Stimulated activated CD8-positive, alpha-beta memory T cell treated with anti-CD3 and anti-CD28 coated beads, Interleukin-15, amount 100 ng/mL, for 24 hours (primary cell): ENCODE results near the gene MATN3.
A peak's percentile ranks its signal among the peaks of the same experiment; 100 is the strongest.
"Not testable (repeated sequence)": the region's sequence is repeated elsewhere in the genome, so short reads cannot be mapped to it uniquely, and the experiment has no call there.

Source experiments
- DNase-seq: peaks from one replicate; pipeline ENCODE4 v3.0.0-alpha.2; 2020; ENCODE audit warnings: low read depth

Gene MATN3, protein sequence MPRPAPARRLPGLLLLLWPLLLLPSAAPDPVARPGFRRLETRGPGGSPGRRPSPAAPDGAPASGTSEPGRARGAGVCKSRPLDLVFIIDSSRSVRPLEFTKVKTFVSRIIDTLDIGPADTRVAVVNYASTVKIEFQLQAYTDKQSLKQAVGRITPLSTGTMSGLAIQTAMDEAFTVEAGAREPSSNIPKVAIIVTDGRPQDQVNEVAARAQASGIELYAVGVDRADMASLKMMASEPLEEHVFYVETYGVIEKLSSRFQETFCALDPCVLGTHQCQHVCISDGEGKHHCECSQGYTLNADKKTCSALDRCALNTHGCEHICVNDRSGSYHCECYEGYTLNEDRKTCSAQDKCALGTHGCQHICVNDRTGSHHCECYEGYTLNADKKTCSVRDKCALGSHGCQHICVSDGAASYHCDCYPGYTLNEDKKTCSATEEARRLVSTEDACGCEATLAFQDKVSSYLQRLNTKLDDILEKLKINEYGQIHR

DNA sequence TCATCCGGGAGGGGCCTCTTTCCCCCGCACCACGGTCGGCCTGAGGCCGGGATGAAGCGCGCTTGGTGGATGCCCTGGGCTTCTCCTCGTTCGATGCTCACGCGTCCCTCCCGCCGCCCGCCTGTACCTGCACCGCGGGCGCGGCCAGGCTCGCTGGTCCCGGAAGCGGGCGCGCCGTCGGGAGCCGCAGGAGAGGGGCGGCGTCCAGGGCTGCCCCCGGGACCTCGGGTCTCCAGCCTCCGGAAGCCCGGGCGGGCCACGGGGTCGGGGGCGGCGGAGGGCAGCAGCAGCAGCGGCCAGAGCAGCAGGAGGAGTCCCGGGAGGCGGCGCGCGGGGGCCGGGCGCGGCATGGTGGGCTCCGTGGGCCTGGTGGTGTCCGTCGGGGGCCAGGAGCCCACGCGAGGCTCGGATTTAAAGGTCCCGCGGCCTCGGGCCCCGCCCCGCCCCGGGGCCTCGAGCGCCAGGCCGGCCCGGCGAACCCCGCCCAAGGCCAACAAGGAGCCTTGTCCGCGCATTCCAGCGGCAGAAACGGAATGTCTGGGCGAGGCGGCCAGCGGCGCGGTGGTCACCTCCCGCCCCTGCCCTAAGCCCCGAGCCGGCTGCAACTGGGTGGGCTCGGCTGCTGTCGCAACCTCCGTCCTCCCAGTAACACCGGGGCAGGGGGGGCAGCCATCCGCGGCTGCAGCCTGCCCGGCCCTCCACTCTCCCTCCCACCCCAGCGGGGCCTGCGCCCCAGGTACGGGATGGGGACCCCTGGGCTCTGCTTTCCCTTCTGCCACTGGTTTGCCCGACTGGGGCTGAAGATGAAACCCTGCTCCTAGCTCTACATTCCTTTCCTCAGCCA, at the start of gene MATN3:
TSS of gene MATN3 (minus strand) at position 387 of the 844 bp plus-strand sequence. CDS start at position 350, 37 bp downstream.
- no peak for DNase-seq

DNA sequence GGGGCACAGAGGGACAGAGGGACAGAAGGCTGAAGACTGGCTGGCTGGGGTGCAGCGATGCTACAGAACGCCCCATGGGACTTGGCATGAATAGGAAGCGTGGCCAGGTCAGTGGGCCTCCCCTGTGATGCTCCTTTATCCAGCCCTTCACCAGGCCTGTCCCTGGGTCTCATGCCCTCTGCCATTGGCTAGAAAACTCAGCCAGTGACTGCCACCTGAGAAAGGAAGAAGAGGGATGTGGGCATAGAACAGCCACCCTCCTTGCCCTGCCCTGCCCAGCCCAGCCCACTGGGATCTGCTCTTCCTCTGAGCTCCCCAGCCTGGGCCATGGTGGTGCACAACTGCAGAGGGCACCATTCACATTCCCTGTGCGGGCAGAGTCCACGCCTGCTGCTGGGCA, 49.5 kb upstream of the MATN3 start:
- no peak for DNase-seq

DNA sequence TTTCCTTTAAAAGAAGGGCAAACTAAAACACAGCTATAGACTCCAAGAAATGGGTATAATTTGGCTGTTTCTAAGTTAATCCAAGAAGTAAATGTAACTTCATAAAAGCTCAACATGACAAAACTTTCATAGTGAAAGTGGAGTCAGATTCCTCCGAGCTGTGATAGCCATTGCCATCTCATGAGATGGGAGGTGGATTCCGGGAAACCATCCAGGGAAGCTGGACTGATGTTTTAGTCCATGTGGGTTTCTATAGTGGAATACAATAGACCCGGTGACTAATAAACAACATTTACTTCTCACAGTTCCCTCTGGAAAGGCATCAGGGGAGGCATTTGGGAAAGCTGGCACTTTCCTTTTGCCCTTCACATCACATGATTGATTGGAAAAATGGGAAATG, 49.0 kb upstream of the MATN3 start:
- no peak for DNase-seq

DNA sequence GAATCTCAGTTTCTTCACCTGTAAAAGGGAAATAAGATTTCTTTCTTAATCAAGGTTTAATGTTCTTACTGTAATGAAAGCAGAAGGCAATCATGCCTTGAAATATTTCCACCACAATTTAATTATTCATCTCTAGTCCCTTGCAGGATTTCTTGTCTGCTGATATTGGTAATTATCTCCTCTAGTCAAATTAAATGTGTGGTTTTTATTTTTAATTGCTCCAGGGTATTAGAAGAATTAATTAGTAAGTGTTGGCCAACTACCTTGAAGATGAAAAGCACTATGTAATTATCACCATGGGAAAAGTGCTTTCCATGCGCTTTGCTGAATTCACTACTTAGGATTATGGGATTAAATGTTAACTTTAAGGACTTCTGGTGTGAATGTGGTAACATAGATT, 47.6 kb upstream of the MATN3 start:
- DNase-seq, result no peak

DNA sequence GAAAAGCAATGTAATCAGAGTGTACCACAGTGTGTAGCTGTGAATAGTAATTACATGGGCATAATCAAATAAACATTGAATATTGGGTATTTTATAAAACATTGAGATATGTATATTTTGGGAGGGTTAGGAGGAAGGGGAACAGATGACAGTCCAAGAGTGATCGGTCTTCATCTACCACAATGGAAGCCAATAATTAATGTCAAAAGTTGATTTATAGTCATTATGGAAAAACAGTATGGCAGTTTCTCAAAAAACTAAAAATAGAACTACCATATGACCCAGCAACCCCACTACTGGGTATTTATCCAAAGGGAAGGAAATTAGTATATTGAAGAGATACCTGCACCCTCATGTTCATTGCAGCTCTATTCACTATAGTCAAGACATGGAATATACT, 44.8 kb upstream of the MATN3 start:
- DNase-seq, result no peak

DNA sequence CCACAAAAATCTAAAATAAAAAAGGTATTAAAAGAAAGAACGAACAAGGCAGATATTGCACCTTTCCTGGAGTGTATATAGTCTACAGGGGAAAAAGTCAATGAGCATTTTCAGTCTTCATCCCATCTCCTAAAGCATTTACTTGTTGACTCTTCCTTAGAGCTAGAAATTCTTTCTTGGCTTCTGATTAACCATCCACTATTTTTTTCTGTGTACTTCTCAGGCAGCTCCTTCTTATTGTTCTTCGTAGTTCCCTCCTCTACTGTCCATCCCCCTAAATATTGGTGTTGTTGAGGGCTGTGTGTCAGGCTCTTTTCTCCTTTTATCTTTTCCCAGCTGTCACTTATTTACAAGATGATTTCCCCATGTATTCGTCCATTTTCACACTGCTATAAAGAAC, 42.5 kb upstream of the MATN3 start:
- DNase-seq, result no peak

DNA sequence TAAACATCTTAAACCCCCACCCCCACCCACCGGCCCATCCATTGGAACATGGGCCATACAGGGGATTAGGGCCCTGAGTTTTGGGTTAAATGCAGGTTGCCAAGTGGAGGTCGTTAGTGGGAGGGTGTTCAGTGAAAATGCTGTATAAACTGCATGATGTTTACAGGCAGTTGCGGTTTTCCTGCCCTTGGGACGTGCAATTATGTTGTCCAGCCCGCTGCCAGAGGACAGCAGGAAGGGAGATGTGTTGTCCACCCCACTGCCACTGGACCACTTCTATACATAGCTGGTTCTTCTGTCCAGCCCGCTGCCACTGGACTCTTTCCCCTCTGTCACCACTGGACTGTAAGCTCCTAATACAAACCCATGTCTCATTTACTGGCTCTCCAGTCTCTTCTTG, 41.7 kb upstream of the MATN3 start:
- no peak for DNase-seq

DNA sequence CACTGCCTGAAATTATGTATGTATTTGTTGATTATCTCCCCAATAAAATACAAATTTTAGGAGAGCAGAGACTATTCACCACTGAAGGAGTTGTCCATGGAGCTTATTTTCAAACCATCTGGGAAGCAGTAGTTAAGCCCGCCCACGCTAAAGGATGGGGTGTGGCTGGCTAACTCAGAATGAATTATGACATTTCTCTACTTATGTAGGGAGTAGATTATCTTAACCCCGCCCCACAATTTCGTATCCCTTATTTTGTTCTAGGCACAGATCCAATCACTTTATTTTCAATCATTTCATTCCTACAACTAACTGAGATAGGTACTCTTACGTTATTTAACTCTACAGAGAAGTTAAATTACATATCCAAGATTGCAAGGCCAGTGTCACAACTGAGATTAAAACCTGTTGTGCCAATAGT, 40.4 kb upstream of the MATN3 start:
- no peak for DNase-seq

DNA sequence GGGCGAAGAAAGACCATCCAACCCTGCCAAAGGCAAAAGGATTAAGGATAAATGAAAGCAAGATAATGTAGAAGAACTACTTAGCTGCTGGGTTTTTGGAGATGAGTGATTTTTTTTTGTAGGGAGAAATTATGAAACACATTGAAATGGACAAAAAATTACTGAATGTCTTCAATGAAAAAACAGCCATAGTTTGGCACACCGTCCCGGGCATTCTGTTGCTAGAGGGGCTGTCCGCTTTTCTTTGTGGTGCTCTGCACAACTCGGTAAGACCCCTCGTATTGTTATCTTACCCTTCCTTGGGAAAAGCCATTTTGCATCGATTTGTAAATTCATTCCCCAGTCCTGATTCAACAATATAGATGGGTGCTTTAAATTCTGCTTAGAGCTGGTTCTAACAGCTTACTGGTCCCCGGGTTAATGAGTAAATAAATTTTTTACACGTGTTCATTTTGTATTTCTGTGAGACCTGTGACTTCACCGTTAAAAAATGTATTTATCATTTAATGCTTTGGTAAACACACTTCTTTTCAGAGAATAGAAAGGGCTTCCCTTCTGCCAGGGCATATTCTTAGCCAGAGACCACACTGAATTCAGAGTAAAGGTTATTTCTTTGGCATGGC, 39.9 kb upstream of the MATN3 start:
- DNase-seq, result no peak

DNA sequence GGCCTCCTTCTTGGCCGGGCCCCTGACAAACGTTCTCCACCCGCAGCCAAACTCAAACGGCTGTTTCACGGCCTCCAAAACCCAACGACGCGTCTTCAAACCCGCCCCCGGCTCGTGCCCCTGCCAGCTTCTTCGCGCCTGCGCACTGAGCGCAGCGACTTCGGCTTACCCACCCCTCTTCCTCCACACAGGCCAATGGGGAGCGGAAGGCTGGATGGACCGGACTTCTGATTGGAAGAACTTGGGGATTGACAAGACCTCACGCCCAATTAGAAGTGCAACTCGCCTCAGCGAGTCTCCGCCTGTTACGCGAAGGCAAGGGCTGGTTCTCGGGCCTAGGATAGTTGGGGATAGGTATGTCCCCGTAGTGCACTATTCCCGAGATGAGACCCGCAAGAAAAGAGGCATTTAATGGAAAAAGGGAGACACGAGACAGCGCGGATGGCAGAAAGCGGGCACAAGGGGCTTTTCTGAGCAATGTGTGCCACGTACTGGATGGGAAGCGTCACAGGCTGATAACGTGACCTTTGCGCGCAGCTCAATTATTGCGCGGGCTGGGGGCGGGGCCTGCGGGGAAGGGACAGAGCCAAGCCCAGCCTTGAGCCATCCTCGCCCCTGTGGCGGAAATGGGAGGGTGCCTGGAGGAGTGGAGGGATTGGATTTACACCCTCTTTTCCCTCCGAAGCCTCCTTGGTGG, 39.2 kb upstream of the MATN3 start, which contains the start of gene LAPTM4A:
TSS of gene LAPTM4A (minus strand) at position 97 of the 697 bp plus-strand sequence. CDS start 108 bp downstream, outside the sequence.
- peak; percentile 93 for DNase-seq

DNA sequence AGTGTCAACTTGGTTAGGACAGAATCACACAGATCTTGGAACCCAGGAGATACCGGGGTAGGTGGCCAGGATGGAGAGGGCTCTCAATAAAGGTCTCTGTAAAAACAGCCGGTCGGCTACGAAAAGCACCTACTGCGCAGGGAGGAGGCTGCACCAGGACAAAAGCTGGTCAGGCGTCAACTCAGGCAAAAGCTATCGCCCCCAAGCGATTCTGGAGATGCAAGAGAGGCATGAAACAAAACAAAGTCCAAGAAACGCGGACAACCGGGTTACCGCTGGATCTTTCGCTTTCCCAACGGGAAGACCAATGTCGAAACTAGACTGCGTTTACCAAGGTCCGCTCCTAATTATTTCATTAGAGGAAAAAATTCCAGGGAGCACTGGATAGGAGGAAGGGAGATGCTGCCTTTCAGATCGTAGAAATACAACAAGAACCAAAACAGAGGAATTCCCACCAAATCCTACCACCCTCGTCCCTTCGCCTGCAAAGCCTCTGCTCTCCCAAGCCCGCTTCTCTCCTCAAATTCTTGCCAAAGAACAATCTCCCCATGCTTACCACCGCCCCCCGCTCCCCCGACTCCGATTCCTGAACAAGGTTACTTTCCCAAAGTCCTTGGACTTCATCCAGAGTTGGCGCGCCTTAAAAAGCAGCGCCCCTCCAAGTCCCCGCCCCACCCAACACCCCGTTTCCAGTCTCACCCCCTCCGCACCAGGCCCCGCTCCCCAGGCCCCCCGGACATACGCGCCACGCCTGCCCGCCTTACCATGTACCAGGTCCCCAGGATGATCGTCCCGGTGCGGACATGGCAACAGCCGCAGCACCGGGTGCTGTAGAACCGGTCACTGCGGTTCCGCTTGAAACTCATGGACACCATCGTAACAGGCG, 38.4 kb upstream of the MATN3 start:
- no peak for DNase-seq

DNA sequence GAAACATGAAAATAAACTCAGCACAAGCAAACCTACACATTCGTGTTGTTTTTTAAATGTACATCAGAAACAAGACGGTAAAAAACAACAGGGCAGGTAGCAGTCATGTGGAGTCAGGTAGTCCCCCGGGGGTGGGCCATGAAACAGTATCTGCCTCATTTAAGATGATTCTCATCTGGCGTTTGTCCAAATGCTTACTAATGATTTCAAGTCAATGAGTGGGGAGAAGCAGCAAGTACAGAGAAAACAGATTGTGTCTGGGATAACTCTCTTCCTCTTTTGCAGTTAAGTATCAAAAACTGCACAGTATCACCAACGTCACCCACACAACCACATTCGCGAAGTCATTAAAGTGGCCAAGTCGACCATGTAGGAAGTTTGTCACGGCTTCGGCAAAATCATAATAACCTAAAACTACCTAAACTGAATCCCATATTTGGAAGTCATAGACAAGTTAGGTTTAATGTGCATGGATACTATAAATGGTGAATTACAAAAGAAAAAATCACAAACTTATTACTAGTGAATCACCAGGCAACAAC, 37.7 kb upstream of the MATN3 start:
- no peak for DNase-seq

DNA sequence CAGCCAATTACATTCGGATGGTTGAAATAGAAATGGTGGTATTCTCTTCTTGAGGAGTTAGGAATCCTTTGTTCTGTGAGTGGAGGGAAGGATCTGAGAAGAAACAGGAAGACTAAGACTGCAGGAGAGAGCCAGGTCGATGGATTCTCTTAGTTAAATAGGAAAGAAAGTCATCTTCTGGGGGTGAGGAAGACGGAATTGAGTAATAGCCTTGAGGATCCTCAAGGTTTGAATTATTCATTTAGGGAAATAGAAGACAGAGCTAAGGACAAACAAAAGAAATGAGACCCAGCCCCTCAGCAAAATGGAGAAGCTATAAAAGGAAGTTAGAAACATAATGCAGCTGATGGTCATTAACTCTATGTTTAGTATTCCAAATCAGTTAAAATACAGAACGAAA, 37.2 kb upstream of the MATN3 start:
- DNase-seq, result no peak

DNA sequence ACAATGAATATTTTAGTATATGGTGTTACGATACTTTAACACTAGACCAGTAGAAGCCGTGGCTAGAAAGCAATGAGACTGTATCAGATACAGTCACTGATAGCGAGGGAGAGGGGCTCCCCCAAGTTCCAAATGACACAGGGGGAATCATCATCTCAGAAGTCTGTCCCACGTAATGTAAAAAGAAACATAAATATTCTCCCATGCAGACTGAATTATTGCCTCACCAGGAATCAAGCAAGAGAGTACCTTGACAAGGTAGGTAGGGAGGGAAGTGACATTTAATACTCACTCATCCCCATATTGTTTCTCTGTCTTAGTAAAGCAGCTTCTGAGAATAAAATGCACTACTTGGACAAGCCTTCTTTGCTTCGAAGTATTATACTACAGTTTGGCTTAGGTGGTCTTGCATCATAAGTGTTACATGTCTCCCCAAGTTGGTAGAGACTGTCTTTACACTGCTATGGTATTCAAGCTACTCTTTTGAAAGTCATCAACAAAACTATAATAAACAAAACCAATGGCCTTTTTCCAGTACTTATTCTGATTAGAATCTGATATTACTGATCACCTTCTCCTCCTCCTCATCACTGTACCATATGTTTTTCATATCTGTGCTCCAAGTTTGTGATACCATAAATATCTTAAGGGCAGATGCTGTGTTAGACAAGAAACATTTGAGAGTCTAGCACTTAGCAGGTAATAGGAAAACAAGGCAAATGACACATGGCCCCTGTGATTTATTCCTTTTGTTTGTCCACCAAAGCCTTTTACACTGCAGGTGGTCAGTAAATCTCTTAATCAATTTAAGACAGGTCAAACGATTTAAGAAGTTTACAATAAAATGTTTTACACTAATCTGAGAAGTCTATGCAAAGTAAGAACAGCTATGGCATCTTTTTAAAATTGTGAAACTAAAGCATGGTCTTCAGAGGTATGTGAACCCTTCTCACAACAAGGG, 36.3 kb upstream of the MATN3 start:
- DNase-seq, result no peak

DNA sequence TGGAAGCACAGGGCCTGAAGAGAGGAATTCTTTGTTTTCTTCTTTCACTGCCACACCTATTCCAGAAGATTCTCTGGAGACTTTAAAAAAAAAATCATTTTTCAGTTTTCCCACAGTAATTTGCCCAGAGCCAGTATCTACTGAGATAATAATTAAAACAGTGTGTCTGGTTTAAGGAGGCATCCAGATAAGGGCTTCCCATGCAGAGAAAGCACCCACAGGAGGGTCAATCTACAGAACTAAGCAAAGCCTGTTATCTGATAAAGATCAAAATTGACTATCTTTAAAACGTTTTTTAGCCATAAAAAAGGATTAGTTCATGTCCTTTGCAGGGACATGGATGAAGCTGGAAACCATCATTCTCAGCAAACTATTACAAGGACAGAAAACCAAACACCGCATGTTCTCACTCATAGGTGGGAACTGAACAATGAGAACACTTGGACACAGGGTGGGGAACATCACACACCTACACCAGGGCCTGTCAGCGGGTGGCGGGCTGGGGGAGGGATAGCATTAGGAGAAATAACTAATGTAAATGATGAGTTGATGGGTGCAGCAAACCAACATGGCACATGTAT, 33.3 kb upstream of the MATN3 start:
- DNase-seq, result not testable (repeated sequence)

DNA sequence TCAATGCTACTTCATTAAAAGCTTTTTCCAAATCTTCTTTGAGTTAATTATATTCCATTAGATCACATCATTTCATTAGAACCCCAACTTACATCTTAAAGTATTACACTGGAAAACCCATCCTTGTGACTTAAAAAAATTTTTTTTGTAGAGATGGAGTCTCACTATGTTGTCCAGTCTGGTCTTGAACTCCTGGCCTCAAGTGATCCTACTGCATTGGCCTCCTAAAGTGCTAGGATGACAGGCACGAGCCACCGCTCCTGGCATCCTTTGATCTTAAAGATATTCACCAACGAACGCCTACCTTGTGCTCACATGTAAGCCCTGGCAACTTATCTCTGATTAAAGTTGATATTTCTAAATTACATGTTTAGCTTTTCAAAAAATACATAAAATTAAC, 32.3 kb upstream of the MATN3 start:
- DNase-seq, result no peak

DNA sequence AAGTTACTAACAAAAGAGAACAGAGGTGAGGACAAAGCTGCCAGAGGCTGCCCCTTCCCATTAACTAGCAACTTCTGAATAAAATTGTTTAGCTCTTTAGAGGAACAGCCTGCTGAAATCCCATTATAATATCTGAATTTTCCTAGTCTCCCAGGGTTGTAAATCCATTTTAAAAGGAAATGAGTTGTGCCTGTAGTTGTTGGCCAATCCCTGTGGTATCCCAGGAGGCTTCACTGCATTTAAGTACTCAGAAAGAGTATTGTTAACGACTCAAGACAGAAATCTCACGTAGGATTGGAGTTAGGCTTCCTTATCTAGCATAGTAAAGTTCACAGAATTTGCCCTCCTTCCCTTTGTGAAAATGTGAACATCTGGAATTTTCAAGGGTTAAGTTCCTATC, 30.1 kb upstream of the MATN3 start:
- DNase-seq, result no peak

DNA sequence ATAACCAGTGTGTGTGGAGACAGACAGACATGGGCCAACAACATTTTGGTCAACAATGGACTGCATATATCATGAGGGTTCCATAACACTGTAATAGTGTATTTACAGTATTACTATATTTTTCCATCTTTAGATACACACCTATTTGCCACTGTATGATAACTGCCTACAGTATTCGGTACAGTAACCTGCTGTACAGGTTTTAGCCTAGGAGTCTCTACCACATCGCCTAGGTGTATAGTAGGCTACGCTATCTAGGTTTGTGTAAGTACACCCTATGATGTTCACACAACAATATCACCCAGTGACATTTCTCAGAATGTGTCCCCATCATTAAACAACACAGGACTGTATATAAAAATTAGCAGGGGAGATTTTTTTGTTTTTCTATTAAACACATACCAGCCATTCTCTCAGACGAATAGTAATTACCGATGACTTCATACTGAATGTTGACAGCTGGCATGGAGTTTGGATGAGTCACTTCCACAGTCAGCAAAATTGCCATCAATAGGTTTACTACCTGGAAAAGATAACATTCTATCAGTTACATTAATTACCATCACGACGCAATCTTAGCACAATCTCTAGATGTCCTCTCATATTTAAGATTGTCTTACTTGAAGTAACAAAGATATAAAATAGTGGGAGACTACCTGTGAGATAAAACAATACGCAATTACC, 28.2 kb upstream of the MATN3 start:
- no peak for DNase-seq
